Smooth muscle cell (in vitro differentiated cells): Measurements from ENCODE around the gene F7. TPM values are rescaled to one million over a fixed set of nuclear protein-coding genes. Genes with fewer than 3 reads are reported as not detected.

Experiments used
- DNase-seq: peaks from one replicate; lab custom pipeline; 2025; ENCODE audit not compliant: unreplicated experiment; lab: John Stamatoyannopoulos, UW
- H2AFZ ChIP-seq: fragments of 200-600 bp; sonication (generic); 2 replicates; pipeline ENCODE4 v1.6.0; 2016; ENCODE audit warnings: antibody characterized with exemption, low read depth, mild to moderate bottlenecking
- H3F3A ChIP-seq: fragments of 200-600 bp; sonication (generic); 2 replicates; pipeline ENCODE4 v1.6.0; 2017; ENCODE audit warnings: antibody characterized with exemption, low read depth
- H3K27ac ChIP-seq: fragments of 200-600 bp; sonication (generic); 2 replicates; pipeline ENCODE4 v1.5.1; 2016; ENCODE audit warnings: low read depth, mild to moderate bottlenecking
- H3K27me3 ChIP-seq: fragments of 200-600 bp; sonication (generic); 2 replicates; pipeline ENCODE4 v1.6.1; 2016; ENCODE audit warnings: low read depth, mild to moderate bottlenecking
- H3K36me3 ChIP-seq: fragments of 200-600 bp; sonication (generic); 2 replicates; pipeline ENCODE4 v1.5.1; 2016; ENCODE audit warnings: low read depth
- H3K4me1 ChIP-seq: fragments of 200-600 bp; sonication (generic); 2 replicates; pipeline ENCODE4 v1.5.1; 2016; ENCODE audit warnings: low read depth
- H3K4me2 ChIP-seq: fragments of 200-600 bp; sonication (generic); 2 replicates; pipeline ENCODE4 v1.6.0; 2016; ENCODE audit warnings: mild to moderate bottlenecking
- H3K4me3 ChIP-seq: fragments of 200-600 bp; sonication (generic); 2 replicates; pipeline ENCODE4 v1.5.1; 2016; ENCODE audit warnings: mild to moderate bottlenecking
- H3K79me2 ChIP-seq: fragments of 200-600 bp; sonication (generic); 2 replicates; pipeline ENCODE4 v1.6.0; 2016; ENCODE audit warnings: low read depth, mild to moderate bottlenecking
- H3K9ac ChIP-seq: fragments of 200-600 bp; sonication (generic); 2 replicates; pipeline ENCODE4 v1.6.0; 2016; ENCODE audit warnings: low read depth
- H3K9me3 ChIP-seq: fragments of 200-600 bp; sonication (generic); replicated peaks from 2 replicates; pipeline ENCODE4 v1.5.1; 2016; ENCODE audit warnings: low read depth
- H4K20me1 ChIP-seq: fragments of 200-600 bp; sonication (generic); 2 replicates; pipeline ENCODE4 v1.6.0; 2016; ENCODE audit warnings: low read depth
- CTCF ChIP-seq: fragments of 200-600 bp; sonication (generic); IDR thresholded peaks from 2 replicates; pipeline ENCODE4 v1.5.1; 2017; ENCODE audit warnings: borderline replicate concordance, mild to moderate bottlenecking, antibody characterized with exemption; ENCODE audit not compliant: insufficient read depth, poor library complexity, severe bottlenecking
- WGBS: methylation state at CpG from one replicate; pipeline ENCODE4 v1.1.7; 2016; ENCODE audit warnings: low lambda C conversion rate; 5-methylcytosine and 5-hydroxymethylcytosine counted together
- polyA plus RNA-seq: library from polyadenylated mRNA; unstranded; fragments of >200 nt; fragmentation: Nextera tagmentation; extraction: Ambion mirVana; gene quantifications from 2 replicates; pipeline ENCODE4 v1.2.1, GENCODE V29; 2016
- total RNA-seq: library from RNA; depleted of rRNA; stranded (reverse); fragments of >200 nt; gene quantifications from 2 replicates; pipeline ENCODE4 v1.2.3, GENCODE V29; 2014

The F7 gene
- total and polyA plus RNA-seq, 2 experiments from 2014 or later, result 0.63 to 1.7 TPM

- H3K36me3 ChIP-seq, result no peaks in the 10 kb centered on the region
- DNase-seq, result no peak
- WGBS, result 93% methylated on average over 18 of the region's 18 CpGs
Observed at GRCh38 chr13:113126265-113127150, 20.9 kb downstream of the F7 start.

GRCh38 chr13:113129480-113129879 is 23.9 kb downstream of the F7 start:
- DNase-seq, result no peak
- H3K9ac ChIP-seq, result no peak overlapping the region
- H3K4me1 ChIP-seq, result no peaks in the 10 kb centered on the region
- H3K36me3 ChIP-seq, result no peaks in the 10 kb centered on the region
- H2AFZ ChIP-seq, result no peak overlapping the region
- no peaks in the 10 kb centered on the region for H3K79me2 ChIP-seq
- no peaks in the 10 kb centered on the region for H3F3A ChIP-seq
- H3K9me3 ChIP-seq, result no peaks in the 10 kb centered on the region
- no peak overlapping the region for H3K4me3 ChIP-seq
- no peaks in the 10 kb centered on the region for H4K20me1 ChIP-seq
- 83% methylated on average over 27 of the region's 27 CpGs for WGBS
- H3K27me3 ChIP-seq, result no peaks in the 10 kb centered on the region
- H3K4me2 ChIP-seq, result no peak overlapping the region
- H3K27ac ChIP-seq, result no peak overlapping the region
- TF ChIP-seq CTCF, result no peak

More at GRCh38 chr13:113126265-113127150, 20.9 kb downstream of the F7 start:
- Histone ChIP-seq H3K27ac (no peak overlapping the region), H4K20me1 (no peaks in the 10 kb centered on the region), H3K79me2 (no peaks in the 10 kb centered on the region), H3K9ac (no peak overlapping the region), H3K27me3 (no peaks in the 10 kb centered on the region), H3K4me1 (peaks cover 10% of the 10 kb centered on the region), H3K4me3 (no peak overlapping the region), H3K4me2 (no peak overlapping the region), H2AFZ (no peak overlapping the region), H3K9me3 (no peaks in the 10 kb centered on the region), H3F3A (no peaks in the 10 kb centered on the region)
- TF ChIP-seq CTCF, result no peak

GRCh38 chr13:113129921-113130750 is 24.5 kb downstream of the F7 start:
- Histone ChIP-seq H3K4me2 (no peak overlapping the region), H2AFZ (no peak overlapping the region)

More at GRCh38 chr13:113129921-113130750, 24.5 kb downstream of the F7 start:
- H3K4me3 ChIP-seq, result no peak overlapping the region
- H3K9me3 ChIP-seq, result no peaks in the 10 kb centered on the region
- H4K20me1 ChIP-seq, result no peaks in the 10 kb centered on the region
- no peaks in the 10 kb centered on the region for H3K79me2 ChIP-seq
- no peaks in the 10 kb centered on the region for H3F3A ChIP-seq
- H3K36me3 ChIP-seq, result no peaks in the 10 kb centered on the region
- no peak overlapping the region for H3K27ac ChIP-seq
- DNase-seq, result no peak
- H3K4me1 ChIP-seq, result no peaks in the 10 kb centered on the region
- H3K27me3 ChIP-seq, result no peaks in the 10 kb centered on the region
- no peak for TF ChIP-seq CTCF
- no peak overlapping the region for H3K9ac ChIP-seq
- WGBS, result 96% methylated on average over 59 of the region's 60 CpGs
